NCI-H1436 treated with DMSO at 0.1 percent for 48 hours (cell line): ENCODE measurements around the gene FOLR1.
A peak's percentile ranks its signal among the peaks of the same experiment; 100 is the strongest.

ENCODE experiments used
- DNase-seq: peaks from one replicate; lab custom pipeline; 2025; lab: John Stamatoyannopoulos, UW

The FOLR1 gene

DNA sequence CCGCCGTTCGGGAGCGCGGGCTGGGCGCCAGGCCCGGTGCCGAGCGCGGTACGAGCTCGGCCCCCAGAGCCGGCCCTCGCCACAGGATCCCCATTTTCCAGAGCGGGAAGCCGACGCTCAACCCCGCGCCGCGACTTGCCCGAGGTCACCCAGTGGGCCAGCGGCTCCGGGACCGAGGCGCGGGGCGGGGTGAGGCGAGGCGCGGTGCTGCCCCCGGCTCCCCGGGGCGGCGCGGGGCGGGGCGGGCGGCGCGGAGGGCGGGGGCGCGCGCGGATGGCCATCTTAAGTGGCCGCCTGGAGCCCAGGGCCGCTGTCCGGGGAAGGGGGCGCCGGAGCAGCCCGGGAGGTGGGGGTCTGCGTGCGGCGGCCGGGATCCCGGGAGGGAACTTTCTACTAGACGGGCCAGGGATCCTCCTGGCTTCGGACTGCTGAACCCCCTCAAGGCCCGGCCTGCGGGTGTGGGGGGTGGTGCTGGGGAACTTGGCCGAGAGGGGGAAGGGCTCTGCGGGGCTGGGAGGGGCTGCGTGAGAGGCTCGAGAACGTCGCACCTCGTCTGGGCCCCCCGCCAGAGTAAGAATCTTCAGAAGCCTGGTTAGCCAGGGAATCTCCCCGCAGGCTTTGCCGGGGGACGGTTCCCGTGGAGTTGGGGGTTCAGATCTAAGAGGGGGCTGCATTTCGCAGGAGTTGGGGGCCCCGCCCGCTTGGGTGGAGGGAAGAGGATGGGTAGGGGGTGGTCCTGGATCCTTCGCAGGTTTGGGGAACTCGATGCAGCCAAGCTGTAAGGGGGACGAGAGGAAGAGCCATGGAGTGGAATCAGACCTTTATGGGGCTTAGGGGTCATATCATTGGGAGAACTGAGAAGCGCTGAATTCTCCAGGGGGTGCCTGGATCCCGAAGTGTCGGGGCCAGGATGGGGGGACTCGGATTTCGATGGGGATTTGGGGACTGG, 31.9 kb downstream of the FOLR1 start:
- DNase-seq = no peak

DNA sequence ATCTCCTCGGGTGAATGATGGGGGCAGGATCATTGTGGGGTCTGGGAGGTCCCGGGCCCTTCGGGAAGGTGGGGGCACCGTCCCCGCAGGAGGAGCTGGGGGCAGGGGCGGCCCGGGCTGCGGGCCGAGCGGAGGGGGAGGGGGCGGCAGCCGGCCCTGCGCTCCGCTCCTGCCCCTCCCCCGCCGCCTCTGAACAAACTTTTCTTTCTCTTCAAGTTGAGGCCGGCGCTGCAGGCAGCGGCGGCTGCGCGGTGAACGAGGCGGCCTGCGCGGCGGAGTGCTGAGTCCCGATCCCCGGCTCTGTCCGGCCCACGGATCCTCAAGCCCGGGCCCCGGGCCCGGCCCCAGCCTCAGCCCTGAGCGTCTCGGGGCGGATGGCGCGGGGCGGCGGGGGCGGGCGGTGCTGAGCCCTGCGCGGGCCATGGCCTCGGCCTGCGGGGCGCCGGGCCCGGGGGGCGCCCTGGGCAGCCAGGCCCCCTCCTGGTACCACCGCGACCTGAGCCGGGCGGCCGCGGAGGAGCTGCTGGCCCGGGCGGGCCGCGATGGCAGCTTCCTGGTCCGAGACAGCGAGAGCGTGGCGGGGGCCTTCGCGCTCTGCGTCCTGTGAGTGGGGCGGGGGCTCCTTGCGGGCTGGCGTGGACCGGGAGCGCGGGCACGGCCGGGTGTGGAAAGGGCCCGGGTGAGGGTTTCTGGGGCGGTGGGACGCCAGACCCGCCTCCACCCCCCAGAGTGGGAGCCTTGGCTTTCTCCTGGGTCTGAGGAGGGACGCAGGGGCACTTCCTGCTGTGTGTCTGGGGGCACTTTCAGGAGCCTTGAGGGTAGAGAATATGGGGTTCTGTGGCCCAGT, 32.8 kb downstream of the FOLR1 start, which contains the start of gene INPPL1:
Gene INPPL1 (plus strand): TSS at position 204 of the 847 bp plus-strand sequence. CDS start 218 bp downstream, at position 422.
- no peak for DNase-seq

DNA sequence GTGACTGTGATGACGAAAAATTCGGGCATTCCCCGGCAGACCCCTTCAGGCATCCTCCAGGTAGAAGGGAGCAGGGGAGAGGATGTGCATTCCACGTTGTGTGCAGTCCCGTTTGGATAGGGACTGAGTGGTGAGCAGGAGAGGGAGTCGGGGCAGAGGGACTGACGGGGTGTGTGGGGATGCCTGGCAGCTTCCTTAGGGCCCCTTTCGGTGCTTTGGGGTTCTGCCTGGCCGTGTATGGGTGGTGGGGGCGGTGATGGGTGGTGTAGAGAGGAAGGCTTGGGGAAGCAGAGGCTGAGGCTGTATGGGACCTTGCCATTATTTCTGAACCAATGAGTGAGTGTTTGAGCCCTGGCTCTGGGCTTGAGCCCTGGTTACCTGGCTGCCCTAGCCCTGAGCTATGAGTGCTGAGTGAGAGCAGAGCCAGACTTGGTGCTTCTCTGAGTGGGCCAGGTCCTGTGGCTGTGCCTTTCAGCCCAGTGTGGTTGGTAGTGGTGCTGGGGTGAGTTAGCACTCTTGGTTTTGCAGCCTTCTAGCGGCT, 33.5 kb downstream of the FOLR1 start:
- no peak for DNase-seq

DNA sequence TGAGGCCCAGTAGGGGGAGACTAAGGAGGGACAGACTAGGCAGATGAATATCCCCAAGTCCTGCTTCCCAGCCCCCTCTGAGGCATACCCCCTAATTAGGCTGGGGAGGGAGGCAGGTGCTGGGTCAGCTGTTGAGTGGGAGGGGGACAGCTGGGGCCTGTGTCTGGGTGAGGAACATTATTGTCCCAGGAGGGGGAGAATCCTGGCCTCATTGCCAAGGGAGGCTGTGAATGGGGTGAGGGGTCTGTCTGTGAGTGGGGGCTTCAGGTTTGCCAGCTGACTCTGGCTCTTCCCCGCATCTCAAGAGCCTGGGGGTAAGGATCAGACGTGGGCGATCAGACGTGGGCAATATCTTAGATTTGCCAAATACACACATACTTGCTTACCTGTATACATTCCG, 34.8 kb downstream of the FOLR1 start:
- no peak for DNase-seq

DNA sequence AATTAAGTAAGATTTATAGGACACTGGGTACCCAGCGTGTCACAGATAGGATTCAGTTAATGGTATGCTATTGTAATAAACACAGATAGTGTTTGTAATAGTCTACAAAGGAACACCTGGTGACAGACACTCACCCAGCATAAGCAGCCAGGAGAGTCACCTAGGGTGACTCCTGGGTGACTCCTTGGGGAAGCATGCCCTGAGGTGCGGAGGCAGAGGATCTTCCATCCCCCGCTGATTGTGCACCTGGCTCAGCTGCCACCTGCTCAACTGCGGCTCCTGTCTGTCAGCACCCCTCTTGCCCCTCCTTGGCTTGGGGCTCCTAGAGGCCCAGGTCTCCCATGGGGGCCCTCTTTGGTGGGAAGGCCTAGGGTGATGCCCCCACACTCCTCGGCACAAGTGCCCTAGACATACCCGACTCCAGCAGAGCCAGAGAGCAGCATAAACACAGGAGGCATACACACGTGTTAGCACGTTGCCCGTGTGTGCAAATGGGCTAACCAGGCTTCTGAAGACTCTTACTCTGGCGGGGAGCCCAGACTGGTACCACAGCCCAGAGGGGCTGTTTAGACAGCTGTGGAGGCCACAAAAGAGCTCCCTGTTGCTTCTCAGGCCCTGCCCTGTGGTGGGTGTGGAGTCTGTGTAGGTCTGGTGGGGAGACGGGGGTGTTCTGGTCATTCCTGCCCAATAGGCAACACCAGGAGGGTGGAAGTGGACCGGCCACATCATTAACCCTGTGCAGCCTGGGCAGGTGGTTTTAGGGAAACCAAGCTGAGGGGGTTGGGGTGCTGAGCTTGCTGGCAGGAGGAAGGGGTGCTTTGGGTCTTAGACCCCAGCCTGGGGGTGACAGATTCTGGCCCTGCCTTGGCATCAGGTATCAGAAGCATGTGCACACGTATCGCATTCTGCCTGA, 35.6 kb downstream of the FOLR1 start:
- DNase-seq = peak; percentile 74

DNA sequence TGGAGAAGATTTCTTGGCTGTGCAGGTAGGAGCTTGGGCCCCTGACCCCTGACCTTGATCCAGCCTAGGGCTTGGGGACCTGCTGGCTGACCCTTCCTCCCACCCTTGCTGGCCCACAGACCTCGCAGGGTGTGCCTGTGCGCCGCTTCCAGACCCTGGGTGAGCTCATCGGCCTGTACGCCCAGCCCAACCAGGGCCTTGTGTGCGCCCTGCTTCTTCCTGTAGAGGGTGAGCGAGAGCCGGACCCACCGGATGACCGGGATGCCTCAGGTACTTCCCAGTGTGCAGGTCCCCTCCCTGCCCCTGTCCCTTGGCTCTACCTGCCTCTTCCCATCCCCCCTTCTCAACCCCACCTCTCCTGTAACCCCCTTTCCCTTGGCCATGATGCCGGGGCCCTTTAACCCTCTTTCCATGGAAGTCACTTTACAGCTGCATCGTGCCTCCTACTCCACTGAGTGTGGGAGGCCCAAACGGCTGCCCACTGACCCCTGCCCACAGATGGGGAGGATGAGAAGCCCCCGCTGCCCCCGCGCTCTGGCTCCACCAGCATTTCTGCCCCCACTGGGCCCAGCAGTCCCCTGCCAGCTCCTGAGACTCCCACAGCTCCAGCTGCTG, 36.4 kb downstream of the FOLR1 start:
- no peak for DNase-seq

DNA sequence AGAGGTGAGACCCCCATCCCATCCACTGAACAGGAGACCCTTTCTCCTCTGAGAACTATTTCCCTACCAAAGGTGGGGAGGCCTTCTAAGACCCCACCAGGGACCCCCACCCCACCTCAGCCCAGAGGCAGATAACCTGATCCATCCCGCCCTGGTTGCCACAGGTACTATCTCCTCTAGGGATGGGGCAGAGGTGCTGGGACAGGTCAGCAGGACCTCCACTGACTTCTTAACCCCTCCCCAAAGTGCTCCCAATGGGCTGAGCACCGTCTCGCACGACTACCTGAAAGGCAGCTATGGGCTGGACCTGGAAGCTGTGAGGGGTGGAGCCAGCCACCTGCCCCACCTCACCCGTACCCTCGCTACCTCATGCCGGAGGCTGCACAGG, 36.9 kb downstream of the FOLR1 start:
- DNase-seq = no peak

DNA sequence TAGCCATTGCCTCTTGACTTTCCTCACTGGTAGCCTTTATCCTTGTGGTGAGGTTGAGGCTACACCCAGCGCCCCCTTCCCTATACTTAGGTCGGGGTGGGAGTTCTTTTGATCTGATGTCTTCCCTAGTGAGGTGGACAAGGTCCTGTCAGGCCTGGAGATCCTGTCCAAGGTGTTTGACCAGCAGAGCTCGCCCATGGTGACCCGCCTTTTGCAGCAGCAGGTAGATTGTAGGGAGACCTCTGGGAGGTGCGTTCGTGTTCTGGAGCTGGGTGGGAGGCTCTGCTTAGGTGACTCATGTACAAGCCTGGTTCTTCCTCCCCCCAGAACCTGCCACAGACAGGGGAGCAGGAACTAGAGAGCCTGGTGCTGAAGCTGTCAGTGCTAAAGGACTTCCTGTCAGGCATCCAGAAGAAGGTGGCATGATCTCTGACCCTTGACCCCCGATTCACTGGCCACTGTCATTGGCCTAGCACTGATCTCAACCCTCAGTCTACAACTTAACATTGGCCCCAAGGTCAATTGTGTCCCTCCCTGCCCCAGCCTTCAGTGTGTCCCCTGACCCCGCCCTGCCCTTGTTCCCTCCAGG, 37.5 kb downstream of the FOLR1 start:
- DNase-seq = no peak

DNA sequence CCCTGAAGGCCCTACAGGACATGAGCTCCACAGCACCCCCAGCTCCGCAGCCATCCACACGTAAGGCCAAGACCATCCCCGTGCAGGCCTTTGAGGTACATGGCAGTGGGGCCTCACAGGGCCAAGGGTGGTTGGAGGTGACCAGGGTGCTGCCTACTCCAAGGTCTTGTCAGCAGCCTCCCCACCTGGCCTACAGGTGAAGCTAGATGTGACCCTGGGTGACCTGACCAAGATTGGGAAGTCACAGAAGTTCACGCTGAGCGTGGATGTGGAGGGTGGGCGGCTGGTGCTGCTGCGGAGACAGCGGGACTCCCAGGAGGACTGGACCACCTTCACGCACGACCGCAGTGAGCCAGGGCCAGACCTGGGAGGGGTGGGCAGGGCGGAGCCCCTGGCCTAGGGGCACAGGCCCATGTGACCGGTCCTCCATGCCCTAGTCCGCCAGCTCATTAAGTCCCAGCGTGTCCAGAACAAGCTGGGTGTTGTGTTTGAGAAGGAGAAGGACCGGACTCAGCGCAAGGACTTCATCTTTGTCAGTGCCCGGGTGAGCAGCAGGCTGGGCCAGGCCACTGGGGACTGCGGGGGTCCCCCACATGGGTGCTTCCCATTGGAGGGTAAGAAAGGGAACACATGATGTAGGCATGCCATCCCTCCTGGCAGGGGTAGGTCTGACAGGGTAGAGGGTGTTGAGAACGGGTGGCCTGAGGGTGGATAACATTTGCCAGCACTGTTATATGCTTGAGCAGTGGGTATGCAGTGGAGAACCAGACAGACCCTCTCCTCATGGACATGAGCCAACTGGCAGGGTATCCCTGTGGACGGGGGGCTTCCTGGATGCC, 38.2 kb downstream of the FOLR1 start:
- no peak for DNase-seq

DNA sequence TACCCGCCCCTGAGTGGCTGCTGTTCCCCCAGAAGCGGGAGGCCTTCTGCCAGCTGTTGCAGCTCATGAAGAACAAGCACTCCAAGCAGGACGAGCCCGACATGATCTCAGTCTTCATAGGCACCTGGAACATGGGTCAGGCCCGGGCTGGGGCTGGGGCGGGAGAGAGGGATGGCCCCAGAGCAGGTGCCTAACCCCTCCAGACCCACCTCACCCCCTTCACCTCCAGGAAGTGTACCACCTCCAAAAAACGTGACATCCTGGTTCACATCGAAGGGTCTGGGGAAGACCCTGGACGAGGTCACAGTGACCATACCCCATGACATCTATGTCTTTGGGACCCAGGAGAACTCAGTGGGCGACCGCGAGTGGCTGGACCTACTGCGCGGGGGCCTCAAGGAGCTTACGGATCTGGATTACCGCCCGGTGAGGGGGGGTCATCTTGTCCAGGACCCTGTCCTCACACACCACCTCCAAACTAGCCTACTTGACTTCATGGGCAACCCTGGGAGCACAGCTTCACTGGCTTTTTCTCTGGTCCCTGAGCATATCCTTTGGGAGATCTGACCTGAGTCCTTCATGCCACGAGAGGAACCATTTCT, 38.9 kb downstream of the FOLR1 start:
- no peak for DNase-seq

DNA sequence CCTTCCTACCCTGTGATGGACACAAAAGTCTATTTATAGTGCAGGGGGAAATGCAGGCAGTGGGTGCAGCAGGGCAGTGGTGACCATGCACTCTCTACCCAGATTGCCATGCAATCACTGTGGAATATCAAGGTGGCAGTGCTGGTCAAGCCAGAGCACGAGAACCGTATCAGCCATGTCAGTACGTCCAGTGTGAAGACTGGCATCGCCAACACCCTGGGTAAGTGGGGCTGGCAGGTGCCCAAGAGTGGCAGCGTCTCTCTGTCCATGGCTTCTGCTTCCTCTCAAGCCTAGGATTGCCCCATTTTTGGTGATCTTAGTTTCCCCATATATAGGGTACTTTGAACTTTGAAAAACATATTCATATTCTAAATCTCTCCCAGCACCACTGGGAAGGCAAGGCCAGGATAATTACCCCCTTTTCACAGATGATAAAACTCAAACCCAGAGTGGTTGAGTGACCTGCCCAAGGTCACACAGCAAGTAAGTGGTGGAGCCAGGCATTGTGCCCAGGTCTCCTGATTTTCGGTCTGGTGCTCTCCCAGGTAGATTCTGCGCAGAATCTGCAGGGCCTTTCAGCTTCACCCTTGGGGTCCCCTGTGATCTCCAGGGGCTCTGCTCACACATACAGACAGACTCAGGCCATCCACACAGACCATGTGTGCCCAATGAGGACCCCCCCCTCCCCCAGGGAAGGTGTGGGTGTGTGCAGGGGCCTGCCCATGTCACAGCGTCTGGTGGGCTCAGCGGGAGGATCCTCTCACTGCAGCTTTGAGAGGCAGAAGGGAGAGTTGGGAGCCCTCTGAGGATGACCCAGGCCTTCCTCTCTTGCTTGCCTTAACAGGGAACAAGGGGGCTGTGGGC, 39.7 kb downstream of the FOLR1 start:
- DNase-seq = no peak

DNA sequence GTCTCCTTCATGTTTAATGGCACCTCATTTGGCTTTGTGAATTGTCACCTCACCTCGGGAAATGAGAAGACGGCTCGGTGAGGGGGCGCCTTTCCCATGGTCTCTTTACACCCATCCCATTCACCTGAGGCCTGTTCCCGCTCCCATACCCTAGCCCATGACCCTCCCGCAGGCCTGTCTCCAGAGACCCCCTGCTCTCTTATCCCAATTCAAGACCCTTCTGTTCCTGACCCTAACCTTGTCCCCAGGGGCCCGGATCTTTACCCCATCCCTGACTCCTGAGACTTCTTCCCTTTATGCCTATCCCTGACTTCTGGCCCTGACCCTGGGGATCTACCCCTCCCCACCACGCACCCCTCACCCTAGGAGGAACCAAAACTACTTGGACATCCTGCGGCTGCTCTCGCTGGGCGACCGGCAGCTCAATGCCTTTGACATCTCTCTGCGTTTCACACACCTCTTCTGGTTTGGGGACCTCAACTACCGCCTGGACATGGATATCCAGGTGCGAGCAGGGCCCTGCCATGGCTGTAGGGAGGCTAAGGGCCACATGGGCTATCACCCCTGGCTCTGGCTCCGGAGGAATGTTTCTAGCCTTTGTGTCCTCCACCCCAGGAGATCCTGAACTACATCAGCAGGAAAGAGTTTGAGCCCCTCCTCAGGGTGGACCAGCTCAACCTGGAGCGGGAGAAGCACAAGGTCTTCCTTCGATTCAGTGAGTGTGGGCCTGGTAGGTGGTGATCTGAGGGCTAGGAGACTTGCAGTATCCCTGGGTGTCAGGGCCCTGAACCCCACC, 40.5 kb downstream of the FOLR1 start:
- no peak for DNase-seq

DNA sequence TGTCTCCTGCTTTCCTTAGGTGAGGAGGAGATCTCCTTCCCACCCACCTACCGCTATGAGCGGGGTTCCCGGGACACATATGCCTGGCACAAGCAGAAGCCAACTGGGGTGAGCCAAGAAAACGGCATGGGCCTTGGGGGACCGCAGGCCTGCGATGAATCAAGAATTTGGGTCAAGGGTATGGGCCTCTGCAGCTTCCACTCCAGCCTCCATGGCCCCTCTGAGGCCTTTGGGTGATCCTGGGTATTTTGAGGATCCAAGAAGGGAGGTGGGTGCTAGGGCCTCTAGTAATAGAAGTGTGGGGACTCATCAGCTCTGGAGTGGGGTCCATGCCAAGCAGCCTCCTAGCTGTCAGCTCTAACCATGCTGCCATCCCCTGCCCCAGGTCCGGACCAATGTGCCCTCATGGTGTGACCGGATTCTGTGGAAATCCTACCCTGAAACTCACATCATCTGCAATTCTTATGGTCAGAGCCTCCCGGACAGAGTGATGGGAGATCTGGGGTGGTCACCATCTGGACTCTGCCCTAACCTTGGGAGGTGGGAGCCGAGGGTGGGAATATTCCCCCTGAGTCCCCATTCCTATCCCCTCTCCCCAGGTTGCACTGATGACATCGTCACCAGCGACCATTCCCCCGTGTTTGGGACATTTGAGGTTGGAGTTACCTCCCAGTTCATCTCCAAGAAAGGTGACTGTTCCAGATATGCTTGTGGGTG, 41.3 kb downstream of the FOLR1 start:
- no peak for DNase-seq

DNA sequence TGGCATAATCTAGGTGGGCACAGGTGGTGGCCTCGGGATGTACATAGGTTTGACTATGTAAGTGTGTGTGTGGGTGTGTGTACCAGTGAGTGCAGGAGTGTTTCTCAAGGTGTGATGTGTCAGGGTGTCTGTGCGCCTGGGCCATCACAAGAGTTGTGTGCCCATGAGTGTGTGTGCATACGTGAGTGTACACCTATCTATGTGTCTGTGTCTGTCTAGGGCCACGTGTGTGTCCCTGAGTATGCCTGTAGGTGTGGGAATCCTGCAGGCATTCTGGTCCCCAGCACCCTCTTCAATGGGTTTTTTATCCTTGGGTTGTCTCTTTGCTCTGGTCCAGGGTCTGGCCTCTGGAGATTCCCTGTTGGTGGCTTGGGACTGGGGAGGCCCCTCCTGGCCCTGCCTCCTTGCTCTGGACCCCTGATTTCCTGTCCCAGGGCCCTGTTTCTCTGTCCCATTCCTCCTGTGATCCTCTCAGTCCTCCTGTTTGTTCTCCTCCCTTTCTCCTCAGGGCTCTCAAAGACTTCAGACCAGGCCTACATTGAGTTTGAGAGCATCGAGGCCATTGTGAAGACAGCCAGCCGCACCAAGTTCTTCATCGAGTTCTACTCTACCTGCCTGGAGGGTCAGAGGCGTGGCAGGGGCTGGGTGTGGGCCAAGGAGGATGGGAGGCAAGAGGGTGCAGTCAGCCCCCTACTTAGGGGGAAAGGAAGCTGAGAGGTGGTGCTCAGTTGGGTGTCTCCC, 42.0 kb downstream of the FOLR1 start:
- DNase-seq = no peak

DNA sequence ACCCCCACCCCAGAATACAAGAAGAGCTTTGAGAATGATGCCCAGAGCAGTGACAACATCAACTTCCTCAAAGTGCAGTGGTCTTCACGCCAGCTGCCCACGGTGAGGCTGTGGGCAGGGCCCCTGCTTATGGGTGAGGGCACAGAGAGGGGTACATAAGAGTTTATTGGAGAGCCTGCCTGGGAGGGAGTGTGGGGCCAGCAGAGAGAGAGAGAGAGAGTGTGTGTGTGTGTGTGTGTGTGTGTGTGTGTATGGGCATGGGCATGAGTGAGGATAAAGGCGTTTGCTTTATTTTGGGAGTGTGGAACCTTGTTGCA, 42.5 kb downstream of the FOLR1 start:
- no peak for DNase-seq

DNA sequence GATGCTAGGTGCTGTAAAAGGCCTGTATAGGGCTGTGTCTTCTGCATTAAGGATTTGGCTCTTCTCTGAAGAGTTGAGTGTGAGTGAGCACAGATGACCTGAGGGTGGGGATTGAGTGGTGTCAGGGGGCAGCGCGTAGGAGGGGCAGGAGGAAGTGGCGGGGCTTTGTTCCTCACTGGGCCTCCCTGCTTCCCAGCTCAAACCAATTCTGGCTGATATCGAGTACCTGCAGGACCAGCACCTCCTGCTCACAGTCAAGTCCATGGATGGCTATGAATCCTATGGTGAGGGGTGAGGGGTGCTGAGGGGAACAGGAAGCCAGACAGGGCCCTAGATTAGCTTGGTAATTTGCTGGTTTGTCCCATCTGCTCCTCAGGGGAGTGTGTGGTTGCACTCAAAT, 43.0 kb downstream of the FOLR1 start:
- DNase-seq = no peak
